Heart right ventricle (tissue), 16 donors: ENCODE results near the gene ARL15. TPM values are rescaled to one million over a fixed set of nuclear protein-coding genes. Genes with fewer than 3 reads are reported as not detected.
A peak's percentile ranks its signal among the peaks of the same experiment; 100 is the strongest.

Experiments used
- ATAC-seq, 8 donors: fragments of 200-7000 bp; cut with Tn5 transposase; one replicate each; pipeline ENCODE4 v1.9.1; 2020; ENCODE audit warnings: mild to moderate bottlenecking in 8 of 8, moderate library complexity in 8 of 8, moderate number of reproducible peaks in 1 of 8
- DNase-seq, 2 donors: peaks; one replicate each; pipeline ENCODE4 v3.0.0-alpha.2; 2020
- H3K27ac ChIP-seq, 10 donors: fragments of 200-600 bp; sonication (generic) in 2 of 10; one replicate each; pipeline versions ENCODE4 v1.5.0 to v1.8.0; 2020 to 2022; ENCODE audit warnings: mild to moderate bottlenecking in 3 of 10
- H3K27me3 ChIP-seq, 7 donors: fragments of 200-600 bp; one replicate each; pipeline ENCODE4 v1.8.0; 2021 to 2022; ENCODE audit warnings: mild to moderate bottlenecking in 2 of 7
- H3K36me3 ChIP-seq, 9 donors: fragments of 200-600 bp; sonication (generic) in 1 of 9; one replicate each; pipeline versions ENCODE4 v1.5.0 to v1.8.0; 2020 to 2022; ENCODE audit warnings: mild to moderate bottlenecking in 2 of 9
- H3K4me1 ChIP-seq, 9 donors: fragments of 200-600 bp; sonication (generic) in 1 of 9; one replicate each; pipeline versions ENCODE4 v1.5.0 to v1.8.0; 2020 to 2022; ENCODE audit warnings: mild to moderate bottlenecking in 4 of 9
- H3K4me3 ChIP-seq, 10 donors: fragments of 200-600 bp; sonication (generic) in 2 of 10; one replicate each; pipeline versions ENCODE4 v1.5.0 to v1.8.0; 2020 to 2022; ENCODE audit warnings: mild to moderate bottlenecking in 7 of 10, moderate library complexity in 2 of 10
- H3K9me3 ChIP-seq, 11 donors: fragments of 200-600 bp in 10 of 11; sonication (generic) in 2 of 11; one replicate each; pipeline versions ENCODE4 v1.5.0 to v1.8.0; 2013 to 2022; ENCODE audit warnings: mild to moderate bottlenecking in 2 of 11, control low read depth in 1 of 11, moderate library complexity in 1 of 11
- CTCF ChIP-seq, 9 donors: fragments of 200-600 bp; sonication (generic) in 2 of 9; IDR thresholded peaks; one replicate each; pipeline versions ENCODE4 v1.5.0 to v1.8.0; 2021 to 2022; ENCODE audit warnings: antibody characterized with exemption in 9 of 9, mild to moderate bottlenecking in 5 of 9, moderate library complexity in 1 of 9
- WGBS, 2 donors: extraction: QIAGEN DNeasy Blood & Tissue Kit; methylation state at CpG; one replicate each; pipeline ENCODE4 v1.1.7; 2013; ENCODE audit warnings: inconsistent platforms in 1 of 2; 5-methylcytosine and 5-hydroxymethylcytosine counted together
- intact Hi-C, 10 donors: fragments of 100-400 bp; cut with DNase I; formaldehyde crosslinking; loops; one replicate each; pipeline versions ENCODE4 v1.11.1 to v1.14.2; 2022
- polyA plus RNA-seq, 2 donors: library from polyadenylated mRNA; stranded (reverse); fragments of 200-250 nt; gene quantifications; one replicate each; pipeline ENCODE4 v1.2.3, GENCODE V29; 2013
- total RNA-seq, 10 donors: library from RNA; stranded (reverse); fragmentation: NEBNext Ultra II Directional in 3 of 10; extraction: Animal tissue kit (Norgen Biotek cat#: 25700) in 3 of 10; gene quantifications; one replicate each; pipeline versions ENCODE4 v1.2.1 to v1.2.4, GENCODE V29; 2021 to 2023
- donor health status: Arrhythmogenic right ventricular cardiomyopathy.
- donor health status: ischemic (EF 13 %, LVEDD 7.1; RV severe dilation, severe dysfunction).
- donor health status: healthy with polysubstance abuse.
- donor health status: DM: no; HTN: yes; CAD: no.
- donor health status: DM: no; HTN: no; CAD: no.
- donor health status: ischemic (EF 25% LVEDD 6.9; RV normal size, moderate dysfunction).
- donor health status: ischemic (EF 25% LVEDD 5.7; RV mildly dilated, moderate dysfunction).
- donor health status: healthy.
- donor health status: DM: yes; HTN: yes; CAD: no.
- donor health status: Ischemic cardiomyopathy.
- donor health status: ischemic (EF 35%, LVEDD 5.7; RV mildly dilated, moderate dysfunction).
- donor health status: nonischemic (EF 11% LVEDD 7.7; RV severe dilation, severe dysfunction).
- donor health status: DM: yes; HTN: yes; CAD: no.
- donor health status: PGD.
- donor health status: ischemic (EF 29% LVEDD 5.4; RV normal size, mild dysfunction).
- donor health status: nonischemic (EF 23%, LVEDD 6.1; RV moderate dilation, normal function).

Gene ARL15
- total and polyA plus RNA-seq, 12 donors, result 7.8 to 31.8 (median 26.9) TPM

- no peak overlapping the region for H3K4me3 ChIP-seq
- no peaks in the 10 kb centered on the region for H3K27me3 ChIP-seq
- no peak for TF ChIP-seq CTCF (IDR thresholded peaks at IDR 0.05)
- no peak overlapping the region for H3K27ac ChIP-seq
- intact Hi-C loops, result no loop called here
- peaks cover 0 to 35% (median 13%) of the 10 kb centered on the region in 9 donors for H3K4me1 ChIP-seq
- H3K9me3 ChIP-seq, result peaks cover 0 to 13% (median 0%) of the 10 kb centered on the region in 11 donors
- no peak for ATAC-seq
- H3K36me3 ChIP-seq, result no peaks in the 10 kb centered on the region
- DNase-seq, result no peak
Observed at GRCh38 chr5:54195701-54196100, 114.7 kb downstream of the ARL15 start.

GRCh38 chr5:54194318-54194717 lies 116.1 kb downstream of the ARL15 start:
- ATAC-seq (peak in 1 of 8 donors; percentile 20), DNase-seq (no peak)
- H3K27ac ChIP-seq, result no peak overlapping the region
- H3K4me3 ChIP-seq, result no peak overlapping the region
- intact Hi-C loops, result no loop called here
- 72 to 76% methylated on average over 2 of the region's 2 CpGs for WGBS, 2 donors
- no peak for TF ChIP-seq CTCF (IDR thresholded peaks at IDR 0.05)
- no peaks in the 10 kb centered on the region for H3K36me3 ChIP-seq
- peaks cover 0 to 35% (median 13%) of the 10 kb centered on the region in 9 donors for H3K4me1 ChIP-seq
- peaks cover 0 to 5% (median 0%) of the 10 kb centered on the region in 11 donors for H3K9me3 ChIP-seq
- no peaks in the 10 kb centered on the region for H3K27me3 ChIP-seq

- ATAC-seq (no peak), DNase-seq (no peak)
- intact Hi-C loops, result no loop called here
- TF ChIP-seq CTCF (IDR thresholded peaks at IDR 0.05), result no peak
- no peaks in the 10 kb centered on the region for H3K36me3 ChIP-seq
- H3K4me3 ChIP-seq, result no peak overlapping the region
- H3K4me1 ChIP-seq, result peaks cover 0 to 54% (median 27%) of the 10 kb centered on the region in 9 donors
- no peaks in the 10 kb centered on the region for H3K27me3 ChIP-seq
- no peak overlapping the region for H3K27ac ChIP-seq
- no peaks in the 10 kb centered on the region for H3K9me3 ChIP-seq
Observed at GRCh38 chr5:54187694-54188093, 122.7 kb downstream of the ARL15 start.

- DNase-seq (peak; percentile 23 to 29), ATAC-seq (peak in 3 of 8 donors; percentile 70 to 78 (median 74))
- 56 to 67% methylated on average over 2 of the region's 2 CpGs for WGBS, 2 donors
- no peaks in the 10 kb centered on the region for H3K27me3 ChIP-seq
- no peak overlapping the region for H3K27ac ChIP-seq
- no peaks in the 10 kb centered on the region for H3K36me3 ChIP-seq
- intact Hi-C loops, result no loop called here
- H3K4me1 ChIP-seq, result peaks cover 0 to 54% (median 27%) of the 10 kb centered on the region in 9 donors
- no peaks in the 10 kb centered on the region for H3K9me3 ChIP-seq
- no peak for TF ChIP-seq CTCF (IDR thresholded peaks at IDR 0.05)
- no peak overlapping the region for H3K4me3 ChIP-seq
Observed at GRCh38 chr5:54186912-54187445, 123.4 kb downstream of the ARL15 start.
